ENCODE measurements around the gene HDGF. TPM values are rescaled to one million over a fixed set of nuclear protein-coding genes. Genes with fewer than 3 reads are reported as not detected.

Gene HDGF
- total RNA-seq, 1 experiment from 2014 or later: 310 TPM

GRCh38 chr1:156703741-156704140 is 47.7 kb downstream of the HDGF start:
- Histone ChIP-seq H2BK12ac (ENCODE audit: insufficient read length, low read depth, low read length) (no peak overlapping the region), H4K91ac (ENCODE audit: insufficient read length, low read depth, low read length) (no peak overlapping the region), H3K79me1 (ENCODE audit: insufficient read depth, low read depth, low read length, poor library complexity, severe bottlenecking) (no peaks in the 10 kb centered on the region), H3K27ac (ENCODE audit: insufficient read length, low read depth, low read length) (no peak overlapping the region), H3K27me3 (ENCODE audit: insufficient read depth, low read length) (peaks cover 3% of the 10 kb centered on the region; the same call in 1 of the 2 replicates), H2BK20ac (ENCODE audit: low read depth, low read length, poor library complexity, severe bottlenecking) (no peak overlapping the region), H4K5ac (ENCODE audit: insufficient read length, low read depth, low read length) (no peak overlapping the region), H2BK15ac (ENCODE audit: low read depth, low read length) (no peak overlapping the region), H3K4me2 (ENCODE audit: insufficient read depth, insufficient read length, low read length) (peak overlapping the region; percentile 83), H3K14ac (ENCODE audit: insufficient read depth, low read length) (no peak overlapping the region), H2AK5ac (ENCODE audit: insufficient read length, low read length) (no peak overlapping the region), H3T11ph (ENCODE audit: low read length) (no peak overlapping the region), H3K9ac (ENCODE audit: extremely low read depth, insufficient read length, low read length) (no peak overlapping the region), H2BK5ac (ENCODE audit: insufficient read length, low read length) (no peak overlapping the region), H2AFZ (ENCODE audit: low read length) (no peak overlapping the region), H3K79me2 (ENCODE audit: insufficient read depth, low read length) (no peaks in the 10 kb centered on the region), H3K23me2 (ENCODE audit: insufficient read length, low read depth, low read length, poor library complexity, severe bottlenecking) (peaks cover 39% of the 10 kb centered on the region), H3K9me3 (ENCODE audit: control insufficient read depth, low read depth, low read length) (no peaks in the 10 kb centered on the region), H3K4me1 (ENCODE audit: insufficient read depth, low read length) (peaks cover 8% of the 10 kb centered on the region; the same call in 1 of the 2 replicates), H3K18ac (ENCODE audit: insufficient read length, low read depth, low read length) (no peak overlapping the region), H3K23ac (ENCODE audit: insufficient read length, low read depth, low read length) (no peak overlapping the region), H2BK120ac (ENCODE audit: low read depth, low read length, poor library complexity, severe bottlenecking) (no peak overlapping the region), H4K8ac (replicated peaks; ENCODE audit: insufficient read length, low read depth, low read length) (no peak overlapping the region), H3K4ac (ENCODE audit: low read depth, low read length) (no peak overlapping the region), H4K20me1 (ENCODE audit: control insufficient read depth, insufficient read depth, insufficient read length) (no peaks in the 10 kb centered on the region), H3K56ac (ENCODE audit: insufficient read length, low read depth, low read length) (no peak overlapping the region)
- H3K9me3 Mint-ChIP-seq: no peaks in the 10 kb centered on the region; a peak in 1 of 5 replicates
- peaks cover 50 to 57% of the 10 kb centered on the region in 2 experiments for H3K4me1 Mint-ChIP-seq
- H3K4me3 Mint-ChIP-seq: peak overlapping the region; percentile 74 to 91
- WGBS (ENCODE audit: extremely low coverage, insufficient read length, low lambda C conversion rate): no CpG with 5 or more reads among the region's 4 CpGs
- no peak overlapping the region; a peak in 1 of 7 replicates for H3K27ac Mint-ChIP-seq
- peaks cover 38% of the 10 kb centered on the region for H3K27me3 Mint-ChIP-seq (ENCODE audit: low read depth)
- no peak for DNase-seq
- TF ChIP-seq CTCF (conservative IDR thresholded peaks at IDR 0.05): no peak
- H3K36me3 Mint-ChIP-seq (ENCODE audit: insufficient read depth in 1 of 3, low read depth in 3 of 3): peaks cover 14 to 39% (median 28%) of the 10 kb centered on the region in 3 experiments
